ENCODE results near the gene KDM6B. TPM values are rescaled to one million over a fixed set of nuclear protein-coding genes. Genes with fewer than 3 reads are reported as not detected.
"Not testable (repeated sequence)": the region's sequence is repeated elsewhere in the genome, so short reads cannot be mapped to it uniquely, and the experiment has no call there.

The KDM6B gene
- total RNA-seq, 4 donors from 2014 or later: 7.5 to 10.8 (median 9.7) TPM

- H3K9me3 ChIP-seq: no peaks in the 10 kb centered on the region
- H3K4me1 ChIP-seq: no peaks in the 10 kb centered on the region
- TF ChIP-seq POLR2A (IDR thresholded peaks at IDR 0.05) (no peak), CTCF (IDR thresholded peaks at IDR 0.05) (no peak), EP300 (IDR thresholded peaks at IDR 0.05) (no peak)
- no peak overlapping the region for H3K27ac ChIP-seq
- H3K27me3 ChIP-seq: peaks cover 0 to 14% of the 10 kb centered on the region in 2 donors
- WGBS, 2 donors: 89 to 90% methylated on average over 21 of the region's 21 CpGs
- H3K36me3 ChIP-seq: no peaks in the 10 kb centered on the region
- no peak overlapping the region for H3K4me3 ChIP-seq
- no peak for DNase-seq (ENCODE audit: low spot score in 2 of 2)
These were observed 26.8 kb upstream of the KDM6B start for GRCh38 chr17:7807206-7807605.

- H3K9me3 ChIP-seq: no peaks in the 10 kb centered on the region
- TF ChIP-seq EP300 (IDR thresholded peaks at IDR 0.05) (no peak), POLR2A (IDR thresholded peaks at IDR 0.05) (no peak), CTCF (IDR thresholded peaks at IDR 0.05) (no peak)
- no peak overlapping the region for H3K27ac ChIP-seq
- no peaks in the 10 kb centered on the region for H3K36me3 ChIP-seq
- H3K4me1 ChIP-seq: no peaks in the 10 kb centered on the region
- H3K27me3 ChIP-seq: peaks cover 0 to 8% of the 10 kb centered on the region in 2 donors
- 75 to 76% methylated on average over 11 of the region's 11 CpGs for WGBS, 2 donors
- no peak for DNase-seq (ENCODE audit: low spot score in 2 of 2)
- H3K4me3 ChIP-seq: no peak overlapping the region
These were observed 24.8 kb upstream of the KDM6B start for GRCh38 chr17:7809086-7809790.

- not testable (repeated sequence) for H3K27ac ChIP-seq; H3K4me1 ChIP-seq; H3K9me3 ChIP-seq; H3K36me3 ChIP-seq; H3K4me3 ChIP-seq; H3K27me3 ChIP-seq; DNase-seq (ENCODE audit: low spot score in 2 of 2)
- 78 to 82% methylated on average over 9 of the region's 9 CpGs for WGBS, 2 donors
These were observed 24.1 kb upstream of the KDM6B start for GRCh38 chr17:7809791-7810343.

- no peaks in the 10 kb centered on the region for H3K4me1 ChIP-seq
- H3K4me3 ChIP-seq: no peak overlapping the region
- no peaks in the 10 kb centered on the region for H3K36me3 ChIP-seq
- H3K27ac ChIP-seq: no peak overlapping the region
- H3K27me3 ChIP-seq: peaks cover 0 to 3% of the 10 kb centered on the region in 2 donors
- TF ChIP-seq CTCF (IDR thresholded peaks at IDR 0.05) (no peak), POLR2A (IDR thresholded peaks at IDR 0.05) (no peak), EP300 (IDR thresholded peaks at IDR 0.05) (no peak)
- 81 to 84% methylated on average over 3 of the region's 3 CpGs for WGBS, 2 donors
- no peaks in the 10 kb centered on the region for H3K9me3 ChIP-seq
- no peak for DNase-seq (ENCODE audit: low spot score in 2 of 2)
These were observed 22.8 kb upstream of the KDM6B start for GRCh38 chr17:7811251-7811650.

GRCh38 chr17:7814969-7815368, 19.0 kb upstream of the KDM6B start:
- TF ChIP-seq EP300 (IDR thresholded peaks at IDR 0.05): no peak
- no peak for TF ChIP-seq POLR2A (IDR thresholded peaks at IDR 0.05)
- TF ChIP-seq CTCF (IDR thresholded peaks at IDR 0.05): no peak
- Histone ChIP-seq H3K9me3 (no peaks in the 10 kb centered on the region), H3K27me3 (peaks cover 0 to 3% of the 10 kb centered on the region in 2 donors), H3K27ac (no peak overlapping the region), H3K36me3 (no peaks in the 10 kb centered on the region), H3K4me3 (no peak overlapping the region), H3K4me1 (no peaks in the 10 kb centered on the region)
- 92 to 94% methylated on average over 5 of the region's 5 CpGs for WGBS, 2 donors
- DNase-seq (ENCODE audit: low spot score in 2 of 2): no peak
